HFF-Myc (cell line): ENCODE results near the gene SRRT.
"Not testable (repeated sequence)": the region's sequence is repeated elsewhere in the genome, so short reads cannot be mapped to it uniquely, and the experiment has no call there.

ENCODE experiments used
- DNase-seq: peaks from one replicate; pipeline ENCODE4 v3.0.0-alpha.2; 2011; ENCODE audit warnings: low read depth; ENCODE audit errors: extremely low read depth
- H3K4me3 ChIP-seq: replicated peaks from 2 replicates; pipeline ENCODE4 v1.5.1; 2011; ENCODE audit warnings: low read depth, mild to moderate bottlenecking, control low read depth, low read length
- TF ChIP-seq, protein P1 (sequence below): IDR thresholded peaks from 2 replicates; pipeline ENCODE4 v1.5.1; 2012; ENCODE audit warnings: mild to moderate bottlenecking, low read depth, low read length, control low read depth; ENCODE audit errors: missing control alignments

Gene SRRT

GRCh38 chr7:100902638-100903037 is 27.7 kb downstream of the SRRT start:
- DNase-seq, result no peak
- TF ChIP-seq, protein P1, sequence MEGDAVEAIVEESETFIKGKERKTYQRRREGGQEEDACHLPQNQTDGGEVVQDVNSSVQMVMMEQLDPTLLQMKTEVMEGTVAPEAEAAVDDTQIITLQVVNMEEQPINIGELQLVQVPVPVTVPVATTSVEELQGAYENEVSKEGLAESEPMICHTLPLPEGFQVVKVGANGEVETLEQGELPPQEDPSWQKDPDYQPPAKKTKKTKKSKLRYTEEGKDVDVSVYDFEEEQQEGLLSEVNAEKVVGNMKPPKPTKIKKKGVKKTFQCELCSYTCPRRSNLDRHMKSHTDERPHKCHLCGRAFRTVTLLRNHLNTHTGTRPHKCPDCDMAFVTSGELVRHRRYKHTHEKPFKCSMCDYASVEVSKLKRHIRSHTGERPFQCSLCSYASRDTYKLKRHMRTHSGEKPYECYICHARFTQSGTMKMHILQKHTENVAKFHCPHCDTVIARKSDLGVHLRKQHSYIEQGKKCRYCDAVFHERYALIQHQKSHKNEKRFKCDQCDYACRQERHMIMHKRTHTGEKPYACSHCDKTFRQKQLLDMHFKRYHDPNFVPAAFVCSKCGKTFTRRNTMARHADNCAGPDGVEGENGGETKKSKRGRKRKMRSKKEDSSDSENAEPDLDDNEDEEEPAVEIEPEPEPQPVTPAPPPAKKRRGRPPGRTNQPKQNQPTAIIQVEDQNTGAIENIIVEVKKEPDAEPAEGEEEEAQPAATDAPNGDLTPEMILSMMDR, result no peak
- H3K4me3 ChIP-seq, result no peak overlapping the region

GRCh38 chr7:100908512-100908911 is 33.6 kb downstream of the SRRT start:
- H3K4me3 ChIP-seq, result no peak overlapping the region
- TF ChIP-seq, protein P1, result no peak
- no peak for DNase-seq

- not testable (repeated sequence) for DNase-seq
Observed at GRCh38 chr7:100910443-100910842, 35.5 kb downstream of the SRRT start.

DNA sequence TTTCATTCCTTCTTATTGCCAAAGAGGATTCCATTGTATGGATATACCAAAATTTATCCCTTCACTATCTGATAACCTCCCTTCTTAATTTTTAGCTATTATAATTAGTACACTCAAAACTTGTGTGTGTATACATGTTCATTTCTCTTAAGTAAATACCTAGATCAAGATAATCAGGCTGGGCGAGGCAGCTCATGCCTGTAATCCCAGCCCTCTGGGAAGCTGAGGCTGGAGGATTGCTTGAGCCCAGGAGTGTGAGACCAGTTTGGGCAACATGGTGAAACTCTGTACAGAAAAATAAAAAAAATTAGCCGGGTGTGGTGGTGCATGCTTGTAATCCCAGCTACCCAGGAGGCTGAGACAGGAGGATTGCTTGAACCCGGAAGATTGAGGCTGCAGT is 36.6 kb downstream of the SRRT start:
- no peak overlapping the region for H3K4me3 ChIP-seq
- no peak for DNase-seq
- TF ChIP-seq, protein P1, result no peak

More at GRCh38 chr7:100910443-100910842, 35.5 kb downstream of the SRRT start:
- H3K4me3 ChIP-seq, result not testable (repeated sequence)

DNA sequence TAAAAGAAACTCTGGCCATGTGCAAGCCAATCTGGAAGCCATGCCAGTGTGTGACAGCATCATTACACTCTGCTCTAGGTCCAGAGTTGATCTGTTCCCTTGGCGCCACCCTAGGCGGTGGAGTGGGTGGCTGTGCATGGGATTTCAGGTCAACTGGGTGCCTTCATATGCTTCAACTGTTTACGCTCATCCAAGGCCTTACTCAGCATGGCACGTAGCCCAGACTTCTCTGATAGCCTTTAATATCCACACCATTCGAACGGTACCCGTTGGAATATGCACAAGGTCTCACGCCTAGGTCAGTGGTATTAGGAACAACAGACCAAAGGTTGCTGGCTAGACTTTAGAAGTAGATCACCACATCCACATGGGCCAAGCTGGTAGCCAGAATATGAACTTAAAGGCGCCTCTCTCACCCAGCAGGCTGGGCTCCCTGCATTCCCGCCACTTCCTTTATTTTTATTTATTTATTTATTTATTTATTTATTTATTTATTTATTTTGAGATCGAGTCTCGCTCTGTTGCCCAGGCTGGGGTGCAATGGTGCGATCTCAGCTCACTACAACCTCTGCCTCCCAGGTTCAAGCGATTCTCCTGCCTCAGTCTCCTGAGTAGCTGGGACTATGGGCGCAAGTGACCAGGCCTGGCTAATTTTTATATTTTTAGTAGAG is 39.4 kb downstream of the SRRT start:
- no peak overlapping the region for H3K4me3 ChIP-seq
- TF ChIP-seq, protein P1, result no peak
- no peak for DNase-seq

- DNase-seq, result no peak
- H3K4me3 ChIP-seq, result no peak overlapping the region
Observed at GRCh38 chr7:100914879-100915447, 40.1 kb downstream of the SRRT start.

DNA sequence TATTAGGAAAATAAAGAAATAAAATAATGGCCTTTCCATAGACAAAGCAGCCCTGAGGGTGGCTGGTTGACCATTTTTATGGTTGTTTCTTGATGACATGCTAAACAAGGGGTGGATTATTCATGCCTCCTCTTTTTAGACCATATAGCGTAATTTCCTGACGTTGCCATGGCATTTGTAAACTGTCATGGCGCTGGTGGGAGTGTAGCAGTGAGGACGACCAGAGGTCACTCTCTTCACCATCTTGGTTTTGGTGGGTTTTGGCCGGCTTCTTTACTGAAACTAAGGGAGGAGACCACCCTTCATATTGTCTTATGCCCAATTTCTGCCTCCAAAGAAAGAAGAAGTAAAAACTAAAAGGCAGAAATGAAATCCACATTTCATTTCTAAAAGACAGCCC is 44.4 kb downstream of the SRRT start:
- not testable (repeated sequence) for H3K4me3 ChIP-seq, DNase-seq

More at GRCh38 chr7:100914879-100915447, 40.1 kb downstream of the SRRT start:
- TF ChIP-seq, protein P1, result no peak

GRCh38 chr7:100919779-100920437 is 45.0 kb downstream of the SRRT start:
- DNase-seq, H3K4me3 ChIP-seq: not testable (repeated sequence)
